ENCODE results near the gene RMDN2. TPM values are rescaled to one million over a fixed set of nuclear protein-coding genes. Genes with fewer than 3 reads are reported as not detected.

RMDN2 gene
- total and polyA plus RNA-seq, 2 experiments from 2014 or later = 3.4 to 3.6 TPM

- ATAC-seq = peak; percentile 45
- TF ChIP-seq CREB1 (CRISPR knock-in tag; IDR thresholded peaks at IDR 0.05; ENCODE audit: low read depth) (no peak), EZH2phosphoT487 (IDR thresholded peaks at IDR 0.05; ENCODE audit: unreplicated experiment) (no peak), EZH2 (IDR thresholded peaks at IDR 0.05; ENCODE audit: low read depth, unreplicated experiment) (no peak), ZNF331 (CRISPR knock-in tag; IDR thresholded peaks at IDR 0.05; ENCODE audit: low read depth) (no peak), JUNB (IDR thresholded peaks at IDR 0.05; ENCODE audit: unreplicated experiment) (no peak), NANOG (IDR thresholded peaks at IDR 0.05; ENCODE audit: borderline replicate concordance) (no peak), STAT1 (IDR thresholded peaks at IDR 0.05; ENCODE audit: unreplicated experiment) (no peak), ETS1 (IDR thresholded peaks at IDR 0.05) (no peak), POLR2AphosphoS5 (IDR thresholded peaks at IDR 0.05; ENCODE audit: low read depth) (no peak), CTCF (conservative IDR thresholded peaks at IDR 0.05; ENCODE audit: low read depth in 2 of 2) (no peak), ZNF114 (CRISPR knock-in tag; IDR thresholded peaks at IDR 0.05) (no peak)
- TF ChIP-seq, protein P1, sequence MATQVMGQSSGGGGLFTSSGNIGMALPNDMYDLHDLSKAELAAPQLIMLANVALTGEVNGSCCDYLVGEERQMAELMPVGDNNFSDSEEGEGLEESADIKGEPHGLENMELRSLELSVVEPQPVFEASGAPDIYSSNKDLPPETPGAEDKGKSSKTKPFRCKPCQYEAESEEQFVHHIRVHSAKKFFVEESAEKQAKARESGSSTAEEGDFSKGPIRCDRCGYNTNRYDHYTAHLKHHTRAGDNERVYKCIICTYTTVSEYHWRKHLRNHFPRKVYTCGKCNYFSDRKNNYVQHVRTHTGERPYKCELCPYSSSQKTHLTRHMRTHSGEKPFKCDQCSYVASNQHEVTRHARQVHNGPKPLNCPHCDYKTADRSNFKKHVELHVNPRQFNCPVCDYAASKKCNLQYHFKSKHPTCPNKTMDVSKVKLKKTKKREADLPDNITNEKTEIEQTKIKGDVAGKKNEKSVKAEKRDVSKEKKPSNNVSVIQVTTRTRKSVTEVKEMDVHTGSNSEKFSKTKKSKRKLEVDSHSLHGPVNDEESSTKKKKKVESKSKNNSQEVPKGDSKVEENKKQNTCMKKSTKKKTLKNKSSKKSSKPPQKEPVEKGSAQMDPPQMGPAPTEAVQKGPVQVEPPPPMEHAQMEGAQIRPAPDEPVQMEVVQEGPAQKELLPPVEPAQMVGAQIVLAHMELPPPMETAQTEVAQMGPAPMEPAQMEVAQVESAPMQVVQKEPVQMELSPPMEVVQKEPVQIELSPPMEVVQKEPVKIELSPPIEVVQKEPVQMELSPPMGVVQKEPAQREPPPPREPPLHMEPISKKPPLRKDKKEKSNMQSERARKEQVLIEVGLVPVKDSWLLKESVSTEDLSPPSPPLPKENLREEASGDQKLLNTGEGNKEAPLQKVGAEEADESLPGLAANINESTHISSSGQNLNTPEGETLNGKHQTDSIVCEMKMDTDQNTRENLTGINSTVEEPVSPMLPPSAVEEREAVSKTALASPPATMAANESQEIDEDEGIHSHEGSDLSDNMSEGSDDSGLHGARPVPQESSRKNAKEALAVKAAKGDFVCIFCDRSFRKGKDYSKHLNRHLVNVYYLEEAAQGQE (IDR thresholded peaks at IDR 0.05; ENCODE audit: unreplicated experiment) = no peak
- TF ChIP-seq, protein P2, sequence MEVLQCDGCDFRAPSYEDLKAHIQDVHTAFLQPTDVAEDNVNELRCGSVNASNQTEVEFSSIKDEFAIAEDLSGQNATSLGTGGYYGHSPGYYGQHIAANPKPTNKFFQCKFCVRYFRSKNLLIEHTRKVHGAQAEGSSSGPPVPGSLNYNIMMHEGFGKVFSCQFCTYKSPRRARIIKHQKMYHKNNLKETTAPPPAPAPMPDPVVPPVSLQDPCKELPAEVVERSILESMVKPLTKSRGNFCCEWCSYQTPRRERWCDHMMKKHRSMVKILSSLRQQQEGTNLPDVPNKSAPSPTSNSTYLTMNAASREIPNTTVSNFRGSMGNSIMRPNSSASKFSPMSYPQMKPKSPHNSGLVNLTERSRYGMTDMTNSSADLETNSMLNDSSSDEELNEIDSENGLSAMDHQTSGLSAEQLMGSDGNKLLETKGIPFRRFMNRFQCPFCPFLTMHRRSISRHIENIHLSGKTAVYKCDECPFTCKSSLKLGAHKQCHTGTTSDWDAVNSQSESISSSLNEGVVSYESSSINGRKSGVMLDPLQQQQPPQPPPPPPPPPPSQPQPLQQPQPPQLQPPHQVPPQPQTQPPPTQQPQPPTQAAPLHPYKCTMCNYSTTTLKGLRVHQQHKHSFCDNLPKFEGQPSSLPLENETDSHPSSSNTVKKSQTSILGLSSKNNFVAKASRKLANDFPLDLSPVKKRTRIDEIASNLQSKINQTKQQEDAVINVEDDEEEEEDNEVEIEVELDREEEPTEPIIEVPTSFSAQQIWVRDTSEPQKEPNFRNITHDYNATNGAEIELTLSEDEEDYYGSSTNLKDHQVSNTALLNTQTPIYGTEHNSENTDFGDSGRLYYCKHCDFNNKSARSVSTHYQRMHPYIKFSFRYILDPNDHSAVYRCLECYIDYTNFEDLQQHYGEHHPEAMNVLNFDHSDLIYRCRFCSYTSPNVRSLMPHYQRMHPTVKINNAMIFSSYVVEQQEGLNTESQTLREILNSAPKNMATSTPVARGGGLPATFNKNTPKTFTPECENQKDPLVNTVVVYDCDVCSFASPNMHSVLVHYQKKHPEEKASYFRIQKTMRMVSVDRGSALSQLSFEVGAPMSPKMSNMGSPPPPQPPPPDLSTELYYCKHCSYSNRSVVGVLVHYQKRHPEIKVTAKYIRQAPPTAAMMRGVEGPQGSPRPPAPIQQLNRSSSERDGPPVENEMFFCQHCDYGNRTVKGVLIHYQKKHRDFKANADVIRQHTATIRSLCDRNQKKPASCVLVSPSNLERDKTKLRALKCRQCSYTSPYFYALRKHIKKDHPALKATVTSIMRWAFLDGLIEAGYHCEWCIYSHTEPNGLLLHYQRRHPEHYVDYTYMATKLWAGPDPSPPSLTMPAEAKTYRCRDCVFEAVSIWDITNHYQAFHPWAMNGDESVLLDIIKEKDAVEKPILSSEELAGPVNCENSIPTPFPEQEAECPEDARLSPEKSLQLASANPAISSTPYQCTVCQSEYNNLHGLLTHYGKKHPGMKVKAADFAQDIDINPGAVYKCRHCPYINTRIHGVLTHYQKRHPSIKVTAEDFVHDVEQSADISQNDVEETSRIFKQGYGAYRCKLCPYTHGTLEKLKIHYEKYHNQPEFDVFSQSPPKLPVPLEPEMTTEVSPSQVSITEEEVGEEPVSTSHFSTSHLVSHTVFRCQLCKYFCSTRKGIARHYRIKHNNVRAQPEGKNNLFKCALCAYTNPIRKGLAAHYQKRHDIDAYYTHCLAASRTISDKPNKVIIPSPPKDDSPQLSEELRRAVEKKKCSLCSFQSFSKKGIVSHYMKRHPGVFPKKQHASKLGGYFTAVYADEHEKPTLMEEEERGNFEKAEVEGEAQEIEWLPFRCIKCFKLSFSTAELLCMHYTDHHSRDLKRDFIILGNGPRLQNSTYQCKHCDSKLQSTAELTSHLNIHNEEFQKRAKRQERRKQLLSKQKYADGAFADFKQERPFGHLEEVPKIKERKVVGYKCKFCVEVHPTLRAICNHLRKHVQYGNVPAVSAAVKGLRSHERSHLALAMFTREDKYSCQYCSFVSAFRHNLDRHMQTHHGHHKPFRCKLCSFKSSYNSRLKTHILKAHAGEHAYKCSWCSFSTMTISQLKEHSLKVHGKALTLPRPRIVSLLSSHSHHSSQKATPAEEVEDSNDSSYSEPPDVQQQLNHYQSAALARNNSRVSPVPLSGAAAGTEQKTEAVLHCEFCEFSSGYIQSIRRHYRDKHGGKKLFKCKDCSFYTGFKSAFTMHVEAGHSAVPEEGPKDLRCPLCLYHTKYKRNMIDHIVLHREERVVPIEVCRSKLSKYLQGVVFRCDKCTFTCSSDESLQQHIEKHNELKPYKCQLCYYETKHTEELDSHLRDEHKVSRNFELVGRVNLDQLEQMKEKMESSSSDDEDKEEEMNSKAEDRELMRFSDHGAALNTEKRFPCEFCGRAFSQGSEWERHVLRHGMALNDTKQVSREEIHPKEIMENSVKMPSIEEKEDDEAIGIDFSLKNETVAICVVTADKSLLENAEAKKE (CRISPR knock-in tag; IDR thresholded peaks at IDR 0.05) = no peak
- H3K27me3 ChIP-seq (ENCODE audit: insufficient read depth) = peaks cover 27% of the 10 kb centered on the region
- peaks cover 7% of the 10 kb centered on the region; the same call in 2 of the 3 replicates for H3K4me1 Mint-ChIP-seq
- H3F3A ChIP-seq (replicated peaks; ENCODE audit: low read depth) = peaks cover 8% of the 10 kb centered on the region; the same call in 1 of the 2 replicates
- H3K27ac Mint-ChIP-seq = no peak overlapping the region
- H3K36me3 ChIP-seq (ENCODE audit: insufficient read depth) = no peaks in the 10 kb centered on the region
- peak overlapping the region; percentile 47 for H3K4me3 ChIP-seq
- no peak for DNase-seq (ENCODE audit: low spot score)
- H4K20me1 ChIP-seq (replicated peaks; ENCODE audit: insufficient read depth) = no peaks in the 10 kb centered on the region
- no peaks in the 10 kb centered on the region for H3K36me3 Mint-ChIP-seq (ENCODE audit: low read depth)
- H3K27me3 Mint-ChIP-seq (ENCODE audit: insufficient read depth, low read depth, poor library complexity) = peaks cover 15% of the 10 kb centered on the region
- H3K9me2 ChIP-seq (ENCODE audit: insufficient read depth) = no peaks in the 10 kb centered on the region
- peak overlapping the region; percentile 51; the same call in 2 of the 3 replicates for H3K4me3 Mint-ChIP-seq
- peaks cover 13% of the 10 kb centered on the region; the same call in 1 of the 2 replicates for H3K4me1 ChIP-seq (ENCODE audit: insufficient read depth)
- H3K9me3 Mint-ChIP-seq = no peaks in the 10 kb centered on the region
- H3K79me2 ChIP-seq (replicated peaks; ENCODE audit: insufficient read depth) = no peaks in the 10 kb centered on the region
- peak overlapping the region; percentile 99 for H2AFZ ChIP-seq
- H3K4me2 ChIP-seq = peak overlapping the region; percentile 75
- H3K27ac ChIP-seq (ENCODE audit: low read depth) = no peak overlapping the region
These were observed 113.6 kb downstream of the RMDN2 start for GRCh38 chr2:38038682-38039081.

All from GM23338 (cell line).